Stimulated activated CD8-positive, alpha-beta memory T cell treated with anti-CD3 and anti-CD28 coated beads, Interleukin-7, amount 100 ng/mL, for 1 hour (primary cell): ENCODE results near the gene GALNT1.
A peak's percentile ranks its signal among the peaks of the same experiment; 100 is the strongest.
"Not testable (repeated sequence)": the region's sequence is repeated elsewhere in the genome, so short reads cannot be mapped to it uniquely, and the experiment has no call there.

Experiments used
- DNase-seq, 2 donors: peaks; one replicate each; pipeline ENCODE4 v3.0.0-alpha.2; 2020; ENCODE audit warnings: low read depth in 2 of 2

The GALNT1 gene

GRCh38 chr18:35581546-35581897 lies at the start of gene GALNT1:
Gene GALNT1, plus strand, starts transcription at chr18:35581740. Its CDS starts 72,923 bp downstream, at chr18:35654663.
- DNase-seq: no peak

GRCh38 chr18:35533916-35534405 lies 47.6 kb upstream of the GALNT1 start:
- no peak for DNase-seq

GRCh38 chr18:35535297-35535696 lies 46.2 kb upstream of the GALNT1 start:
- no peak for DNase-seq

- no peak for DNase-seq
These were observed 39.2 kb upstream of the GALNT1 start for GRCh38 chr18:35542356-35542755.

- DNase-seq: no peak
These were observed 34.4 kb upstream of the GALNT1 start for GRCh38 chr18:35547008-35547605.

GRCh38 chr18:35549564-35549963 lies 32.0 kb upstream of the GALNT1 start:
- DNase-seq: no peak

- no peak for DNase-seq
These were observed 28.2 kb upstream of the GALNT1 start for GRCh38 chr18:35553300-35553699.

- DNase-seq: not testable (repeated sequence)
These were observed 26.0 kb upstream of the GALNT1 start for GRCh38 chr18:35555538-35555937.

- DNase-seq: no peak
These were observed 21.7 kb upstream of the GALNT1 start for GRCh38 chr18:35559867-35560266.

GRCh38 chr18:35564795-35565453 lies 16.6 kb upstream of the GALNT1 start:
- DNase-seq: no peak

- DNase-seq: no peak
These were observed 15.5 kb upstream of the GALNT1 start for GRCh38 chr18:35566019-35566418.

GRCh38 chr18:35570182-35570581 lies 11.4 kb upstream of the GALNT1 start:
- no peak for DNase-seq

- no peak for DNase-seq
These were observed 10.4 kb upstream of the GALNT1 start for GRCh38 chr18:35571138-35571537.

- DNase-seq: no peak
These were observed 8.9 kb upstream of the GALNT1 start for GRCh38 chr18:35572644-35573043.

GRCh38 chr18:35573531-35573930 lies 8.0 kb upstream of the GALNT1 start:
- DNase-seq: no peak

- not testable (repeated sequence) for DNase-seq
These were observed 5.2 kb upstream of the GALNT1 start for GRCh38 chr18:35576240-35576845.

GRCh38 chr18:35577045-35577848 lies 4.3 kb upstream of the GALNT1 start:
- no peak for DNase-seq

- DNase-seq: no peak
These were observed 3.1 kb upstream of the GALNT1 start for GRCh38 chr18:35578481-35578880.

- DNase-seq: no peak
These were observed 2.6 kb upstream of the GALNT1 start for GRCh38 chr18:35578936-35579335.

- DNase-seq: peak; percentile 10 to 21
These were observed 620 bp upstream of the GALNT1 start for GRCh38 chr18:35580701-35581539.

GRCh38 chr18:35581898-35582641 lies 530 bp downstream of the GALNT1 start:
- no peak for DNase-seq
